A204.1 (cell line): ENCODE data around the gene AHDC1.

Experiments
- FAIRE-seq: peaks from 2 replicates; lab custom pipeline; 2012; peaks lifted over from hg19 to GRCh38; lab: Jason Lieb, UNC

AHDC1 gene

DNA sequence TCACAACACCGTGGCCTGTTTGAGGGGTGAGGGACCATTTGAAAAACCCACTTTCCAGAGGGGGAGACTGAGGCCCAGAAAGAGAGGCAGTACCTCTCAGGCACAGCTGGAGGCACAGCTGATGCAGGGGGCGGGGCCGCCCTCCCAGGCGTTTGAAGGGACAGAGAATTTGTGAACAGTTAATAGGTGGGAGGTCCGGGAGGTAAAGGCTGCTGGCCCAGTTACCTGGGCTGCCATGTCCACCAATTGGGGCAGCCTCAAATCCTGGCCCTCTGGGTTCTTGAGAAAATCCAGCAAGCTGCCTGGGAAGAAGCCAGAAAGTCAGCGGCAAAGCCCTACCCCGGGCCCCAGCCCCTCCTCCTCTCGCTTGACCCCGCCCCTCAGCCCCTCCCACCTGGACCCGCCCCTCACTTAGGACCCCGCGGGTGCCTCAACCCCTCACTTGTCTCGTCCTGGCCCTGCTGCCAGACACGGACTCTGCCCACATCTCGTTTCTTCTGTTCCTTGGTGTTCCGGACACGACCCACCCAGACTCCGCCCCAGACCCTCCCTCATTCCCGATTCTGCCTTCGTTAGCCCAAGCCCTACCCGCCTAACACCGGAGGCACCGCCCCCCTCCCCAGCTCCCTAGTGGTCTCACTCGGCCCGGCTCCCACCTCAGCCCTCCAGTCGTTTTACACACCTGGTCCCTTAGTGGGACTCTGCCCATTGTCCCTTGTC is 10.8 kb upstream of the AHDC1 start:
- FAIRE-seq, result no peak

DNA sequence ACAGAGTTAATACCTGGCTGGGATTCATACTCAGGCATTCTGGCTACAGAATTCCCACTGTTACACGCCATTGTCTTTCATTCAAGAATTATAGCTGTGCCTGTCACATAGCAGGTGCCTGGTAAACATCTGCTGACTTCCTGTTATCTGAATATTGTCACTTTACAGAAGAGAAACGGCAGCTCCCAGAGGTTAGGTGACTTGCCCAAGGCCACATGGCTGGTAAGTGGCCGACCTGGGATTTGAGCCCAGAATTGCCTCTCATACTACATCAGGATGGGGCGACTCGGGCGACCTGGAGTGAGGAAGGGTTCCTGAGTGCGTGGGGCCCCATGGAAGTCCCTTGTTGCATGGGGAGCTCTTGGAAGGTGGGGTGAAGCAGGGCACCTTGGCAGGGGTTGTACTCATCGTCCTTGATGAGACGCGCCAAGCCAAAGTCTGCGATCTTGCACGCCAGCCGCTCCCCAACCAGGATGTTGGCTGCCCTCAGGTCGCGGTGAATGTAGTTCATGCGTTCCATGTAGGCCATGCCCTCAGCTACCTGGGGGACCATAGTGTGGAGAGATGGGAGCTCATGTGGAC is 10.2 kb upstream of the AHDC1 start:
- no peak for FAIRE-seq

DNA sequence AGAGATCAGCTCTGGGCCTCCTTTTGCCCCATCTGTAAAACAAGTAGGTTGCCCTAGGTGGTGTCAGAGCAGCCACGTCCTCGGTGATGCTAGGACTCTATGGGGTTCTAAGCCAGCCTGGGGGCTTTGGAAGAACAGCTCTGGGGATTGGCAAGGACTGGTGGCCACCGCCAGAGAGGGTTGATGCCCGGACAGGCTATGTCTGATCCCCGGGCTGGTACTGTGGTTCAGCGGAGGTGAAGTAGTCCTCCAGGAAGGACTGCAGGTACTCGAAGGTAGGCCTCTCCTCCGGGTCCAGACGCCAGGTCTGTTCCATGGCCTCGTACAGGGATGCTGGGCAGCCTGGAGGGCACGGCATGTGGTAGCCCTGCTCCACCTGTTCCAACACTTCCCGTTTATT is 8.8 kb upstream of the AHDC1 start:
- FAIRE-seq, result no peak

DNA sequence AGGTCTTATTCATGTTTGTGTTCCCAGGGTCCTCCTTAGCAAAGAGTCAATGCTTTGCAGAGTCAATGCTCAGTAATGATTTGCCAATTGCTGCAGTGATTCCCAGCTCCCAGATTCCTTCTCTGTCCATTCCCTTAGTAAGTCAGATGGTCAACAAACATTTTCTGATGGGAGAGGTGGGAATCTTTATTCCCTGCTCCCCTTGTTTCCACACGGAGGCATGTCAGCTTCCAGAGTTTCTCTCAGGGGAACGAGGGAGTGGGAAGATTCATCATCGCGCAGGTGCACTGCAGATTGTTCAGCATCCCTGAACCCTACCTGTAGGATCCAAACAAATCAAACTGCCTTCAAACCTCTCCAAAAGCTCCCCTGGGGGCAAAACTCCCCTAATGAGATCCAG is 7.5 kb upstream of the AHDC1 start:
- no peak for FAIRE-seq

DNA sequence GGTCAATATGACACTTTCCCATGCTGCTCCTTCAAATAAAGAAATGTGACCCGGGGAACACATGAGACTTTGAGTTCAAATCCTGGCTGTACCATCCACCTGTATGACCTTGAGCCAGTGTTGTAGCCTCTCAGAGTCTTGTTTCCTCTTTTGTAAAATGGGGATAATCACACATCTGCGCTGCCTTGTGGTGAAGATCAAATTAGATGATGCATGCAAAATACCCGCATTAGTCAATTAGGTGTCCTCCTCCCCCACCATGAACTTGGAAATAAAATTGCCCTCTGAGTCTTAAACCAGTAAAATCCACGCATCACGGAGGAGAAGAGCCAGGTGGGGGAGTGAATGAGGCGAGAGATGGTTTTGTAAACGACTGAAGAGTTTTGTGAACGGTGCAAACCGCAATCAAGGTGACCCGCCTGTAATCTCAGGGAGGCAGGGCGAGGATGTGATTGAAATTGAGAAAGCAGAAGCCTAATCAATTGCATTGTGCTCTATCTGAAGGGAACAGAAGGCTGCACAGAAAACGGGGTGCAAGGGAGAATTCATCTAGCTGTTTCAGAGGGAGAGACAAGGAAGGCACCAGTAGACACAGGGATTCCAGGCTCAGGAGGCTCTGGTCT is 5.8 kb upstream of the AHDC1 start:
- FAIRE-seq, result no peak

DNA sequence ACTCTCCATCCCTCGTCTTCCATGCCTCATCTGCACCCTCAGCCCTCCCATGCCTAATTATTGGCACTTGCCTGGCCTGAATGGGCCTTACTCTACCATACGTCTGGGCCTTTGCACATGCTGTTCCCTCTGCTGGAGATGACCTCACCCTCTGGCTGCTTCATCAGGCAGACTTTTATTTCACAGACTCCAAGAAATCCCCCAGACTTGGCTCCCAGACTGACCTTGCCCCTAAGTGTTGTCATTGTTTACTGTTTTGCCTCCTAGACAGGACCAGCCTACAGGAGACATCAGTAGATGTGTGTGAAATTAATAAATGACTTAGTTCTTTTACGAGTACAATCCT is 5.2 kb upstream of the AHDC1 start:
- FAIRE-seq, result no peak

DNA sequence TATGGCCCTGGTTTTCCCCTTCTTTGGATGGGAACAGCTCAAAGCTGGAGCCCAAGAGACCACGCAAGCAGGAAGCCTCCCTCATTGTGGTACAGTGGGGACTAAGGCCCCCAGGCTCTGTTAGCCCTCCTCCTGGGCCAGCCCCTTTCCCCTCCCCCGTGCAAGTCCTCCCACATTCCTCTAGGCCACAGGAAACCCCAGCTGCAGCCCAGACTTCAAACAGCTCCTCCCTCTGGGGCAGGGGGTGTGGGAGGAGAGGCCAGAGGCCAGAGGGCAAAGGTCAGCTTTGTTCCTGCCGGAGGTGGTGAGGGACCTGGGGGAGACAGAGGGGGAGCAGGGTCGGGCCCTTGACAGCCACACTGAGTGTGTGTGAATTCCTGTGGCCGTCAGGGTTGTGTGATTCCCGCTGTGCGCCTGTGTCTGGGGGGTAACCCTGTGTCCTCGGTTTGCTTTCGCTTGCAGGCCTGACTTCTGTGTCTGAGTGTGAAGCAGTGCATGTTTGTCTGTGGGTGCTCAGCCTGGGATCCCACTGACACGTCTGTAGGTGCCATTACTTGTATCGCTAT is 3.4 kb upstream of the AHDC1 start:
- FAIRE-seq, result no peak

DNA sequence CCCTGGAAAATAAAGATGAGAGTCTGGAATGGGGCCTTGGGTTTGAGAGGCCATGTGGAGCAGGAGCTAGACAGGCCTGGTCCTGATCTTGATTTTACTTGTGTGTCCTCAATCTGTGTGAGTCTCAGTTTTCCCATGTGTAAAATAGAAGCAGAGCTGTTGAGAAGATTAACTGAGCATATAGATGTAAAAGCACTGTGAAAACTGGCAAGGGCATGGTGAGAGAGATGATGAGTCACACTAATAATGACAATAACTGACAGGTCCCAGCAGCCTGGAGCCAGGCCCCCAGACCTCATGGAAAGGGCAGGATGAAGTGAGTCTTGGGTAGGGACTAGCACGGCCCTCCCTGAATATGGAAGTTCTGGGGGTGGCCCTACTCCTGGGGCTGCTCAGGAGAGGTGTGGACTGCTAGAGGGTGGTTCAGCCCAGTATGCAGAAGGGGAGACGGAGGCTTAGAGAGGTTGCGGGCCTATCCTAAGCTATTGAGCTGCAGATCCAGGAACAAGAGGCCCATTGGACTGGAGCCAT is 2.8 kb upstream of the AHDC1 start:
- FAIRE-seq, result no peak

DNA sequence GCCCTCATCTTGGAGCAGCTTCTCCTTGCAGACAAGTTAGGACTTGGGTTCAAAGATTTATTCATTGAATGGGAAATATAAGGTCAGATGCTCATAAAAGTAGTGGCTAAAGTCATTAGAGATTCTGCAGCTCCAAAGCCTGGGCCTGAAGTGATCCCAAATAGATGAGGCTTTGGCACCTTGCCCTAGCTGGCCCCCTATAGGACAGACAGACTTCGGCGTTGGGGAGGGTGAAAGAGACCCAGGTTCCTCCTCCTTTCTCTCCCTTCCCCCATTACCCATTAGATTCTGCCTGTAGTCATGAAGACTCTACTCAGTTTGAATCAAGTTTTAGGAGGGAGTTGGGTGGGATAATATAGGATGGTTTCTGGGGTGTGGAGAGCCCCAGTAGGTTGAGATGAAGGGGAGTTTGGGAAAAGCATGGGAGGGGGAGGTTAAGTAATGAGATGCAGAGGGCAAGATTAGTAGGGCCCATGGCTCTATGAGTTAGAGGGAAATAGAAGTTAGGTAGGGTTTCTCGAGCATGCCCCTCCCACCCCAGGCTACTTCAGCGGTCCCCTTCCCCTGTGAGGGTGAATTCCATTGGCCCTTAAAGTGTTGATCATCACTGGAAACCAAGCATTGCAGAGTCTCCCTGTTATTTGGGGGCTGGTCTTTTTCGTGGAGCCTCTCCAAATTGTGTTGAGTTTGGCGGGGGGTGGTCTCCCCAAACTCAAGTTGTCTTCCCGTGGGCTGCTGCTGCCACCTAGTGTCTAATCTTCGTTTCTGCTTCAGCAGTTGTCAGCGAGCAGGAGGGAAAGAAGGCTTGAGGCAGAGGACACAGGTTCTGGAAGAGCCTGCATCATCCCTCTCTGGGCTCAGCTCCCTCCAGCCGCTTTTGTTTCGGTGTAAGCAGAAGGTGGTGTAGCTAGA is 2.1 kb upstream of the AHDC1 start:
- FAIRE-seq, result no peak

DNA sequence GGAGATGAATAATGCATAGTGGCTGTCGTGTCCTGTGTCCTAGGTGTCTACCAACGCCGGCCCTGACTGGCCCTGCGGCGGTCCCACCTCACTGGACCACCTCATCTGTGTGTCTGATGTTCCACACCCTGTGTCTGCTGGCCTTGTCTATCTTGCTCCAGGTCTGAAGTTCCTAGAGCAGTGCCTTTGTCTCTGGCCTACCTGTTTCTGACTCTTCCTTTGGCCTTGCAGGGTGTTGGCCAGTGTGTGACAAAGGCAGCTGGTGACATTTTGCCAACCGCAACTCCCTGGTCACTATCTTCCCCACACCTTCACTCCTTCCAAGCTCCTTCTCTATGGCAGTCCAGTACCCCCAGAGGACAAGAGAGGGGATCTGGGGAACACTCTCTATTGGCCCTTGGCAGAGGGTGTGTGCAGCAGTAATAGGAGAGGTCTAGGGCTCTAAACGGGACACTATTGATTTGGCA is 1.4 kb upstream of the AHDC1 start:
- no peak for FAIRE-seq

DNA sequence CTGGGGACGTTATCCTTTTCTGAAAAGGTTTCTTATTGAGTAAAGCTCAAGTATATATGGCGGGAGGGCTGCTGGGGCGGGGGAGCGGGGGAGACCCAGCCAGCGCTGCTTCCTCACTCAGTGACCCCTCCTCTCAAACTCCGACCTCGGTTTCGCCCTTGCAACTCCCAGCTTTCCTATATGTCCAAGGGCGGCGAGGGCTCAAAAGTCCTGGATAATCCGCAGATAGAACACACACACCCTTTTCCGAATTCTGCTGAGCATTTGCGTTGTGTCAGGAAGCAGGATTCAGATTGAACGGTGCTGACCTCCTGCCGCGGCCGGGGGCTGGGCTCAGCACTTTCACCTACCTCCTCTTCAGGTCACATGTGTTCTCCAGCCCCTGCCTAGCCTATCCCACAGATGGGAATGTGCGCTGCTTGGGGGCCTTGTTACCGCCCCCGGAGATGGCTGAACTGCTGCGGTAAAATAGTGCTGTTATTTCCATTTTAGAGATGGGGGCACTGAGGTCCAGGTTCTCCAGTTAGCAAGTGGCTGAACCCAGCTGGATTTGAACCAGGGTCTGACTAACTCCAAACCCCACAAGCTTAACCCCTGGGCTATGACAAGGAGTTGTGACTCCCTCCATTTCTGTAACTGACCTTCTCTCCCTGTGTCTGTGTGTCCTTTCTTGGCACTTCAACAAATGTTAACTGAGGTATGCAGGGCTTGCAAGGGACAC is 795 bp upstream of the AHDC1 start:
- FAIRE-seq, result no peak

DNA sequence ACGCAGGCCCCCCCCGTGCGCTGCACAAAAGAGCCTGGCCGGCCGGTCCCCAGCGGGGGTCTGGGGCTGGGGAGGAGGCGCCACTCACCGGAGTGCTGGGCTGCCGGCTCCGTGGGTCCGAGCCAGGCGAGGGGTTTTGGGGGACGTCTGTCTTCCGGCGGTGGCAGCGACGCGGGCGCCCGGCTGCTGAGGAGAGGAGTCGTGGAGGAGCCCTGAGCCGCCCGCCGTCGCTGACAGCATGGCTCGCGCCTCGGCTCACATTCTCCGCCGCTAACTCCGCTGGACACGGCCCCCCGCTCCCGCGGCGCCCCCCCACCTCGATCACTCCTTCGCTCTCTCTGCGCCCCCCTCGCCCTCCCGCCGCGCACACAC is 649 bp downstream of the AHDC1 start:
- no peak for FAIRE-seq

DNA sequence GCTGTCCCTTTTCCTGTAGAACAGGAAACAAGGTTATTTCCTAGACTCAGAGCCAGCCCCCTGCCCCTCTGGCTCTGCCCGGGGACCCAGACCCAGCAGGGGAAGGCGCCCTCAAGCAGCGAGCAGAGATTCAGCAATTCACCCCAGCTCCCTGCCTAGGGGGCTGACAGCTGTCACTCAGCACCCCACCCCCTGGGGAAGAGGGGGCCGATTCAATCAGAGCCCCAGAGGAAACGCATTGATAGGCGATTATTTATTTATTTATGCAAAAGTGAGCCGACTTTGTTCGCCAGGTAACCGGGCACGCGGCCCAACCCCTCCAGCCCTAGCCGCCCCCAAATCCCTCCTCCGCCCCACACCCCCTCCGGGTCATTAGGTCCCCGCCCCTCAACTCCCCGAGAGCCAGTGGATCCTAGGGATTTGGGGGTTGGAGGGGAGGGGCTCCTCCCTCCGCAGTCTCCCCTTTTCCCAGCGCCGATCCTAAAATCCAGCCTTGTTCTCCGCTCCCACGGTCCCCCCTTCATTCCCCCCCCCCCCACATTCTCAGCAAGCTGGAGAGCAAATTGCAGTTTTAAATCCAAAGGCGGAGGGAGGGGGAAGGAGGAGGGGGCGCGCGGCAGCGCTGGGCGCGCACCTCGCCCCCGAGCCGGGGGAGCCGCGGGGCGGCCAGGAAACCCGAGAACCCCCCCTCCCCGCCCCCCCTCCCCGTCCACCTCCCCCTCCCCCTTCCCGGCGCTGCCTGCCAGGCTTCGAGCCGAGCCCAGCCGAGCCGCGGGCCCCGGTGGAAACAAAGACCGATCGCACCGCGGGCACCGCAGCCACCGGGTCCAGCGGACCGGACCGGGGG is 1.3 kb downstream of the AHDC1 start:
- no peak for FAIRE-seq

DNA sequence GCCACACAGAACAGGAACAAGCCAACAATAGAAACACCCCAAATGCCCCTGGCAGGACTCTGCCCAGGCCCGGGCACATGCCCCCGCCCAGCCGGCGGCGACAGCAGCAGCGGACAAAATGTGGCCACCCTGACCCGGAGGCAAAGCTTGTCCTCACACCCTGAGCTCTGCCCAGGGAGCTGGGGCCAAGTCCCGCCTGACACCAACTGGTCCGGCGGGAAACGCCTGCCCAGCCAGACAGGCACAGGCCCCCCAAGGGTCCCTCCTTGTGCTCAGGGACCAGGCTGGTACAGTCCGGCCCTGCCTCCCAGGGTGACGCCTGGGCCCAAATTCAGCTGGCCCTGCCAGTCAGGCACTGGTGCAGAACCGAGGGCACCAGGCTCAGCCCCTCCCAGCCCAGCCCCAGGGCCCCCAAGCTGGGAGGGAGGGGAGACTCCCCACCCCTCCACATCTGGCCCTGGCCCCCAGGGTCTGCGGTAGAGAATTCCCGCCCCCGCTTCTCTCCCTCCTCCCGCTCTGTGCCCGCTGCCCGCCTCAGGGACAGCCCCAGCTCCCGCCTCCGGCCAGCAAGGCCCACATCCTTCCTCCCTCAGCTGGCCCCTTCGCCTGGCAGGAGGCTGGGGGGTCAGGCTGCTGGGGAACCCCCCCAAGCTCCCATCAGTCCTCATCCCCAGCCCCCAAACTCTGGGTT is 2.0 kb downstream of the AHDC1 start:
- FAIRE-seq, result no peak

DNA sequence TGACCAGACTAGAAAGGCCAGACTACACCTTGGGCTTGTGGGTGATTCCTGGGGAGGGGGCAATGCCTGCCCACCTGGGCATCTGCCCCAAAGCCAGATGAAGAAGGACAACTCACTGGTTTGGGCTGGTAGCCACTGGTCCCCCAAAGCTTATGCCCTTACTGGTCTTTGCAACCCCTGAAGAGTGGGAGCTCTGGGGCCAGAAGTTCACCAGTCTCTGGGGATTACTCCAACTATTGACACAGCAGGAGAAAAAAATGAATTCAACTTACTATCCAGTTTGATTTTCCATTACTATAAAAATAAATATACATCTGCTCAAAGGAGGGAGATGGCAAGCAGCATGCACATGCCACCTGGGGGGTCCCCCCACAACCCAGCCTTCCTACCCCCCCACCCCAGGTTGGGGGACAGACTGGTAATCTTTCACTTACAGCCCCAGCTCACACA is 2.6 kb downstream of the AHDC1 start:
- no peak for FAIRE-seq

DNA sequence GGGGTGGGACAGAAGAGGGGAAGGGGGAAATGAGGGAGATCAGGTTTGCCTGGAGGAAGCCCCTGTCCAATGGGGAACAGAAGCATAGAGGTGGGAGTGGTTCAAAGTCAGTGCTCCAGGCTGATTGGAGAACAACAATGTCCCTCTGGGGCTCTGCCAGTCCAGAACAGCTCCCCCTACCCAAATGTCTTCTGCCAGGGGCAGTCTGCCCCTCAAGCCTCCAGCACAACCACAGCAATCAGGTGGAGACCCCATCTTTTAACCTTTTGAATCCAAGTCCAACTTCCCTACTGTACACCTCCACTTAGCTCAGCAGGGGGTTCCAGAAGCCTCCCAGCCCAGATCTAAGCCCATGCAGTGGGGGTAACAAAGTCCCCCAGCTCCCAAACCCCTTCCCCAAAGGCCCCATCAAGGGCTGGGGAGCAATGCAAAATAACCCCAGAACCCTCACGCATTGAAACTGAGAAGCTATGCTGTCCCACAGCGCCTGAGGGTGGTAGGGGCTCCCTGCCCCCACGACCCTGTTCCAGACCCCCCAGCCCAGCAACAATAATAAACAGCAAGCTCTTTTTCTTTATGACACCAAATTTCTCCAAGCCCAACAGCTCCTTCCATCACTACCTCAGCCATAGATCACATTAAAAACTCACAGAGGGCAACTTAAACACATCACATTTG is 3.3 kb downstream of the AHDC1 start:
- FAIRE-seq, result no peak

DNA sequence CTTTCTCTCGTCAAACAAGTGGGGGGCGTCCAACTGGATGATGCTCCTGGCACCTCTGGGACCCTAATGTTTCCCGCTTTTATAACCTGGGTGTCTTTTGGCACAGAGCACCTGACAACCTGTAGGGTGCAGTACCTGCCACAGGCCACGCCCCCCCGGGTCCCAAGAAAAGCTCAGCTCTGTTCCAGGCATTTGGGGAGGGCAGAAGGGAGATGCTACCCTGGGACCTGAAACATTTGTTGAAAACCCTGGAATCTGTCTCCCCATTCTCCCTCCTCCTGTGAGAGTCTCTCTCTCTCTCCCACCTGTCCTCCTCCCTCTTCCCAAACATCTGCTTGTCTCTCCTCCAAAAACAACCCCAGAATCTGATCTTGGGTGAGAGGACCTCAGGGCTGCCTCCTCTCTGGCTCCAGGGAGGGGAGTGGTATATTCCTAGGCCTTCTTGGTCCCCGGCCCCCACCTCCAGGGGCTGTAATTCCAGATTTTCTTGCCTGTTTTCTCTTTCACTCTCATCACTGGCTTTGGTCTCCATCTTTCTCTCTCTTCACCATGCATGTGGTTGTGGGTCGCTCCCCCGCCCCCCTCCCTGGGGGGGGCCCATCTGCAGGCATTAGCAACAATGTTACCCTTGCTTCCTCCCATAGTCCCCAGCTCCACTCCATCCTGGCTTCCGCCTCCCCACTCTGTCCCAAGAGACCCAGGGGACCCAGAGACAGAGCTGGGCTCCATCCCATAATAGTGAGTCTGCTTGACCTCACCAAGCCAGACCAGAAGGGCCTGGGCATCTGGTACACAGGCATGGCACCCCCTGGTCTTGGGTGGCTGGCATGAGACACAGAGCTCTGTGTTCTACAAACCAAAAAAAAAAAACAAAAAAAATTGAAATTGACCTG is 4.1 kb downstream of the AHDC1 start:
- FAIRE-seq, result no peak

DNA sequence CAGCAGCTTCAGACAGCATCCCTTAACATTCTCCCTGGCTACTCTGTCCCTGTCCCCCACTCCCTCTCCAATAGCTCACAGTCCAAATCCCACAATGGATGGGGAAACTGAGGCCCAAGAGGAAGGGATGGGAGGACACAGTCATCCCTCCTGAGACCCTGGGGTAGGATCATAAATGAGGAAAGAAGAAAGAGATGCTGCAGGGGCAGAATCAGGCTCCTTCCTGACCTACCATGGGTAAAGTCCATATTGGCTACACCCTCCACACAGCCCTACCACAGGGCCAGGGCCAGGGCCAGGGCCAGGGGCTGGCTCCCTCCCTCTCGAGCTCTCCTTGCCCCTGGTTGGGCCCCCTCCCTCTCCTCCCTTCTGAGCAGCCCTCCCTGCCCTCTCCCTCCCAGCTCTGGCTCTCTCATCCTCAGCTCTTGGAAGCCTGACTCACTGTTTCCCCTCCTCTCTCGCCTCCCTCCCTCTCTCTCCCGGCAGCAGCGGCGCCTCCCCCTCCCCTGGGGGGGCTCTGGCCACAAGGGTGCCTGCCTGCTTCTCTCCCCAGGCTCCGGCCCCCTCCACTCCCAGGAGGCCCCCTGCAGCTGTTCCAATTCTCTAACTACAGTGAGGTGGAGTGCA is 4.9 kb downstream of the AHDC1 start:
- no peak for FAIRE-seq
